Heart left ventricle (tissue), 13 donors: ENCODE measurements around the gene LYSET.

Experiments
- POLR2A ChIP-seq, 2 donors: fragments of 450-650 bp; IDR thresholded peaks; one replicate each; pipeline ENCODE4 v1.6.1; 2017; ENCODE audit warnings: antibody characterized with exemption in 2 of 2, mild to moderate bottlenecking in 2 of 2, moderate library complexity in 2 of 2
- TF ChIP-seq, protein P1 (sequence below), 12 donors: fragments of 200-600 bp; sonication (generic) in 4 of 12; IDR thresholded peaks; one replicate each; pipeline versions ENCODE4 v1.5.0 to v1.8.0; 2018 to 2022; ENCODE audit warnings: antibody characterized with exemption in 12 of 12, mild to moderate bottlenecking in 5 of 12
- donor health status: ischemic (EF 13 %, LVEDD 7.1; RV severe dilation, severe dysfunction).
- donor health status: DM: no; HTN: yes; CAD: no.
- donor health status: DM: no; HTN: no; CAD: no.
- donor health status: ischemic (EF 25% LVEDD 6.9; RV normal size, moderate dysfunction).
- donor health status: ischemic (EF 25% LVEDD 5.7; RV mildly dilated, moderate dysfunction).
- donor health status: ischemic (EF 35%, LVEDD 5.7; RV mildly dilated, moderate dysfunction).
- donor health status: nonischemic (EF 11% LVEDD 7.7; RV severe dilation, severe dysfunction).
- donor health status: DM: yes; HTN: yes; CAD: no.
- donor health status: PGD.
- donor health status: ischemic (EF 29% LVEDD 5.4; RV normal size, mild dysfunction).
- donor health status: nonischemic (EF 23%, LVEDD 6.1; RV moderate dilation, normal function).

GRCh38 chr14:93223565-93223964 is 38.4 kb downstream of the LYSET start:
- TF ChIP-seq, protein P1, sequence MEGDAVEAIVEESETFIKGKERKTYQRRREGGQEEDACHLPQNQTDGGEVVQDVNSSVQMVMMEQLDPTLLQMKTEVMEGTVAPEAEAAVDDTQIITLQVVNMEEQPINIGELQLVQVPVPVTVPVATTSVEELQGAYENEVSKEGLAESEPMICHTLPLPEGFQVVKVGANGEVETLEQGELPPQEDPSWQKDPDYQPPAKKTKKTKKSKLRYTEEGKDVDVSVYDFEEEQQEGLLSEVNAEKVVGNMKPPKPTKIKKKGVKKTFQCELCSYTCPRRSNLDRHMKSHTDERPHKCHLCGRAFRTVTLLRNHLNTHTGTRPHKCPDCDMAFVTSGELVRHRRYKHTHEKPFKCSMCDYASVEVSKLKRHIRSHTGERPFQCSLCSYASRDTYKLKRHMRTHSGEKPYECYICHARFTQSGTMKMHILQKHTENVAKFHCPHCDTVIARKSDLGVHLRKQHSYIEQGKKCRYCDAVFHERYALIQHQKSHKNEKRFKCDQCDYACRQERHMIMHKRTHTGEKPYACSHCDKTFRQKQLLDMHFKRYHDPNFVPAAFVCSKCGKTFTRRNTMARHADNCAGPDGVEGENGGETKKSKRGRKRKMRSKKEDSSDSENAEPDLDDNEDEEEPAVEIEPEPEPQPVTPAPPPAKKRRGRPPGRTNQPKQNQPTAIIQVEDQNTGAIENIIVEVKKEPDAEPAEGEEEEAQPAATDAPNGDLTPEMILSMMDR (IDR thresholded peaks at IDR 0.05), result no peak
- TF ChIP-seq POLR2A (IDR thresholded peaks at IDR 0.05), result no peak
